22Rv1 (cell line): ENCODE results near the gene CAMKMT.

Experiments
- ZFX ChIP-seq: fragments of 450-650 bp; IDR thresholded peaks from 2 replicates; pipeline ENCODE4 v1.6.1; 2017; ENCODE audit warnings: antibody characterized with exemption, borderline replicate concordance
- TF ChIP-seq, protein P1 (sequence below): fragments of 450-650 bp; IDR thresholded peaks from 2 replicates; pipeline ENCODE4 v1.5.1; 2017; ENCODE audit warnings: mild to moderate bottlenecking

DNA sequence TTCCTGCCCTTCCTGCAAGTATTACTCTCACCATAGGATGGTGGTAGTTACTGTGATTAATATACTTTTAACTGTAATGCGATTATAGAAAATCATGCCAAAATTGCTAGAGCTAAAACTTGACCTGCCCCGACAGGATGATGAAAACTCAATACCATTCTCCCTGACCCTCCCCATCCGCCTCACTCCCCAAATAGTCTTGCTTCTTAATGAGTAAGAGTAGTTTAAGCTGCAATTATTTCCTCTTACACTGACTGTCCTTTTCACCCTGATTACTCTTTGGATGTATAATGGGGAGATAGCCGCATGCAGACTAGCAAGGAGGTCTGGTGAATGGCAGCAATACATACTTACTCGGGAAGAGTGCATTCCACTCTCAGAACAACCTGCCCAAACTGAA is 310.2 kb downstream of the CAMKMT start:
- TF ChIP-seq, protein P1, sequence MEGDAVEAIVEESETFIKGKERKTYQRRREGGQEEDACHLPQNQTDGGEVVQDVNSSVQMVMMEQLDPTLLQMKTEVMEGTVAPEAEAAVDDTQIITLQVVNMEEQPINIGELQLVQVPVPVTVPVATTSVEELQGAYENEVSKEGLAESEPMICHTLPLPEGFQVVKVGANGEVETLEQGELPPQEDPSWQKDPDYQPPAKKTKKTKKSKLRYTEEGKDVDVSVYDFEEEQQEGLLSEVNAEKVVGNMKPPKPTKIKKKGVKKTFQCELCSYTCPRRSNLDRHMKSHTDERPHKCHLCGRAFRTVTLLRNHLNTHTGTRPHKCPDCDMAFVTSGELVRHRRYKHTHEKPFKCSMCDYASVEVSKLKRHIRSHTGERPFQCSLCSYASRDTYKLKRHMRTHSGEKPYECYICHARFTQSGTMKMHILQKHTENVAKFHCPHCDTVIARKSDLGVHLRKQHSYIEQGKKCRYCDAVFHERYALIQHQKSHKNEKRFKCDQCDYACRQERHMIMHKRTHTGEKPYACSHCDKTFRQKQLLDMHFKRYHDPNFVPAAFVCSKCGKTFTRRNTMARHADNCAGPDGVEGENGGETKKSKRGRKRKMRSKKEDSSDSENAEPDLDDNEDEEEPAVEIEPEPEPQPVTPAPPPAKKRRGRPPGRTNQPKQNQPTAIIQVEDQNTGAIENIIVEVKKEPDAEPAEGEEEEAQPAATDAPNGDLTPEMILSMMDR, result no peak
- TF ChIP-seq ZFX, result no peak
